CD14-positive monocyte (primary cell): ENCODE results near the gene ABLIM3. TPM values are rescaled to one million over a fixed set of nuclear protein-coding genes. Genes with fewer than 3 reads are reported as not detected.
A peak's percentile ranks its signal among the peaks of the same experiment; 100 is the strongest.

ENCODE experiments used
- DNase-seq, 3 donors: peaks; one replicate each; pipeline ENCODE4 v3.0.0-alpha.2; 2011 to 2022
- H2AFZ ChIP-seq: 2 replicates; pipeline ENCODE4 v1.6.0; 2012; ENCODE audit warnings: mild to moderate bottlenecking, low read depth, low read length, inconsistent platforms; ENCODE audit not compliant: insufficient read depth, poor library complexity, severe bottlenecking
- H3K27ac ChIP-seq, 2 donors: 1 replicate in 1 of 2; 2 replicates in 1 of 2; pipeline ENCODE4 v1.5.1; 2012 to 2013; ENCODE audit warnings: low read length in 2 of 2, control low read depth in 1 of 2, inconsistent platforms in 1 of 2, low read depth in 1 of 2, mild to moderate bottlenecking in 1 of 2
- H3K27me3 ChIP-seq, 2 donors: one replicate each; pipeline versions ENCODE4 v1.6.0 to v1.6.1; 2011 to 2013; ENCODE audit warnings: low read length in 2 of 2; ENCODE audit not compliant: control insufficient read depth in 2 of 2, insufficient read depth in 2 of 2
- H3K36me3 ChIP-seq, 2 donors: replicated peaks in 1 of 2; 1 replicate in 1 of 2; 2 replicates in 1 of 2; pipeline versions ENCODE4 v1.5.1 to v1.6.1; 2012 to 2013; ENCODE audit warnings: low read length in 2 of 2, control low read depth in 1 of 2, inconsistent platforms in 1 of 2, mild to moderate bottlenecking in 1 of 2; ENCODE audit not compliant: insufficient read depth in 2 of 2, control insufficient read depth in 1 of 2
- H3K4me1 ChIP-seq, 2 donors: 1 replicate in 1 of 2; 2 replicates in 1 of 2; pipeline versions ENCODE4 v1.5.1 to v1.6.1; 2012 to 2013; ENCODE audit warnings: low read length in 2 of 2, control low read depth in 1 of 2, inconsistent platforms in 1 of 2, mild to moderate bottlenecking in 1 of 2, moderate library complexity in 1 of 2; ENCODE audit not compliant: insufficient read depth in 2 of 2, control insufficient read depth in 1 of 2
- H3K4me2 ChIP-seq: replicated peaks from 2 replicates; pipeline ENCODE3; 2012; ENCODE audit warnings: low read length, moderate library complexity, mild to moderate bottlenecking; ENCODE audit not compliant: poor library complexity, severe bottlenecking; ENCODE audit errors: extremely low read depth
- H3K4me3 ChIP-seq, 3 experiments: fragments of 200-600 bp in 1 of 3; sonication (generic) in 1 of 3; replicated peaks in 1 of 3; 1 replicate in 2 of 3; 2 replicates in 1 of 3; pipeline ENCODE4 v1.5.1; 2011 to 2013; ENCODE audit warnings: low read length in 3 of 3, mild to moderate bottlenecking in 3 of 3, control low read depth in 2 of 3, low read depth in 2 of 3, inconsistent platforms in 1 of 3, moderate library complexity in 1 of 3
- H3K79me2 ChIP-seq: 2 replicates; pipeline ENCODE4 v1.6.0; 2012; ENCODE audit warnings: mild to moderate bottlenecking, control low read depth, inconsistent platforms, low read length, moderate library complexity; ENCODE audit not compliant: insufficient read depth
- H3K9ac ChIP-seq: 2 replicates; pipeline ENCODE4 v1.6.0; 2017; ENCODE audit warnings: low read length, mild to moderate bottlenecking; ENCODE audit not compliant: insufficient read depth, poor library complexity, severe bottlenecking
- H3K9me3 ChIP-seq, 2 donors: replicated peaks in 1 of 2; 1 replicate in 1 of 2; 2 replicates in 1 of 2; pipeline versions ENCODE4 v1.5.1 to v1.6.1; 2012 to 2013; ENCODE audit warnings: low read length in 2 of 2, control low read depth in 1 of 2; ENCODE audit not compliant: control insufficient read depth in 1 of 2, insufficient read depth in 1 of 2
- H4K20me1 ChIP-seq: 2 replicates; pipeline ENCODE4 v1.6.0; 2012; ENCODE audit warnings: mild to moderate bottlenecking, low read length, control low read depth, moderate library complexity; ENCODE audit not compliant: insufficient read depth
- H3K27ac Mint-ChIP-seq, 7 donors: one replicate each; pipeline ENCODE4 v1.8.0; 2020; ENCODE audit warnings: mild to moderate bottlenecking in 7 of 7, mixed read lengths in 7 of 7, moderate library complexity in 6 of 7, inconsistent platforms in 2 of 7
- H3K27me3 Mint-ChIP-seq, 3 donors: one replicate each; pipeline ENCODE4 v1.8.0; 2021 to 2022; ENCODE audit warnings: low read depth in 3 of 3, mild to moderate bottlenecking in 3 of 3, mixed read lengths in 3 of 3, moderate library complexity in 3 of 3, inconsistent platforms in 1 of 3
- H3K36me3 Mint-ChIP-seq, 2 donors: one replicate each; pipeline ENCODE4 v1.8.0; 2020; ENCODE audit warnings: mixed read lengths in 2 of 2, inconsistent platforms in 1 of 2, mild to moderate bottlenecking in 1 of 2
- H3K4me1 Mint-ChIP-seq: one replicate; pipeline ENCODE4 v1.8.0; 2020; ENCODE audit warnings: mild to moderate bottlenecking, mixed read lengths
- H3K4me3 Mint-ChIP-seq, 2 donors: one replicate each; pipeline ENCODE4 v1.8.0; 2020; ENCODE audit warnings: mild to moderate bottlenecking in 2 of 2, mixed read lengths in 2 of 2, moderate library complexity in 1 of 2
- H3K9me3 Mint-ChIP-seq, 7 donors: one replicate each; pipeline ENCODE4 v1.8.0; 2020 to 2022; ENCODE audit warnings: mixed read lengths in 7 of 7, mild to moderate bottlenecking in 6 of 7, moderate library complexity in 6 of 7, inconsistent platforms in 2 of 7
- WGBS: methylation state at CpG from one replicate; pipeline ENCODE4 v1.1.5; 2013; ENCODE audit warnings: missing lambda C conversion rate; ENCODE audit not compliant: insufficient coverage; 5-methylcytosine and 5-hydroxymethylcytosine counted together
- intact Hi-C, 2 donors: fragments of 100-400 bp; cut with micrococcal nuclease; formaldehyde crosslinking; loops; one replicate each; pipeline versions ENCODE4 v1.15.0 to v1.15.1; 2023
- polyA plus RNA-seq, 3 donors: library from polyadenylated mRNA; depleted of rRNA in 1 of 3; unstranded in 2 of 3; stranded (reverse) in 1 of 3; fragments of 300-500 nt in 2 of 3; fragments of >200 nt in 1 of 3; fragmentation: Illumina TruSeq in 2 of 3; gene quantifications; 1 replicate in 2 of 3; 2 replicates in 1 of 3; pipeline ENCODE4 v1.2.3, GENCODE V29; 2012 to 2021
- TF ChIP-seq, protein P1 (sequence below): fragments of 200-600 bp; IDR thresholded peaks from one replicate; pipeline ENCODE4 v1.8.0; 2022; ENCODE audit warnings: antibody characterized with exemption, mild to moderate bottlenecking

The ABLIM3 gene
- polyA plus RNA-seq, 3 donors, result 0.22 to 0.74 TPM; not detected in 1

DNA sequence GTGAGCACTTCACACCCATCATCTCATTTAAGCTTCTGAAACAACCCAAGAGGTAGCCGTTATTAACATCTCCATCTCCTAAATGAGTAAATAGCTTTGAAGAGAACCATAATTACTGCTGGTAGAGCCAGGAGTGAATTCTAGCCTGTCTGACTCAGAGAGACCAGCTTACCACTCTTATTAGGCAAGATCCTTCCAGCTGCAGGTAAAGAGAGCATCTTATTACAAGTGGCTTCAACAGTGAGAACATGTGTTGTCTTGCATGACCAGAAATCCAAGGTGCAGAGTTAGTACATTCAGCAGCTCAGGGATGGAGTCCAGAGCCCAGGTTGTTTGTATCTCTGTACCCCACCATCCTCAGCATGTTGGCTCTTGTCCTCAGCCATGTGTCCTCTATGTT, 119.5 kb downstream of the ABLIM3 start:
- Histone ChIP-seq H2AFZ (no peak overlapping the region), H3K36me3 (no peaks in the 10 kb centered on the region), H3K9me3 (no peaks in the 10 kb centered on the region), H3K9ac (no peak overlapping the region), H3K79me2 (no peaks in the 10 kb centered on the region), H4K20me1 (no peaks in the 10 kb centered on the region), H3K4me3 (no peak overlapping the region), H3K4me2 (no peak overlapping the region), H3K27ac (no peak overlapping the region), H3K4me1 (peaks cover 7 to 12% of the 10 kb centered on the region in 2 donors), H3K27me3 (no peaks in the 10 kb centered on the region)
- peaks cover 16% of the 10 kb centered on the region for H3K4me1 Mint-ChIP-seq
- TF ChIP-seq, protein P1, sequence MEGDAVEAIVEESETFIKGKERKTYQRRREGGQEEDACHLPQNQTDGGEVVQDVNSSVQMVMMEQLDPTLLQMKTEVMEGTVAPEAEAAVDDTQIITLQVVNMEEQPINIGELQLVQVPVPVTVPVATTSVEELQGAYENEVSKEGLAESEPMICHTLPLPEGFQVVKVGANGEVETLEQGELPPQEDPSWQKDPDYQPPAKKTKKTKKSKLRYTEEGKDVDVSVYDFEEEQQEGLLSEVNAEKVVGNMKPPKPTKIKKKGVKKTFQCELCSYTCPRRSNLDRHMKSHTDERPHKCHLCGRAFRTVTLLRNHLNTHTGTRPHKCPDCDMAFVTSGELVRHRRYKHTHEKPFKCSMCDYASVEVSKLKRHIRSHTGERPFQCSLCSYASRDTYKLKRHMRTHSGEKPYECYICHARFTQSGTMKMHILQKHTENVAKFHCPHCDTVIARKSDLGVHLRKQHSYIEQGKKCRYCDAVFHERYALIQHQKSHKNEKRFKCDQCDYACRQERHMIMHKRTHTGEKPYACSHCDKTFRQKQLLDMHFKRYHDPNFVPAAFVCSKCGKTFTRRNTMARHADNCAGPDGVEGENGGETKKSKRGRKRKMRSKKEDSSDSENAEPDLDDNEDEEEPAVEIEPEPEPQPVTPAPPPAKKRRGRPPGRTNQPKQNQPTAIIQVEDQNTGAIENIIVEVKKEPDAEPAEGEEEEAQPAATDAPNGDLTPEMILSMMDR, result no peak
- intact Hi-C loops, result no loop called here
- no peaks in the 10 kb centered on the region for H3K9me3 Mint-ChIP-seq
- no CpG with 5 or more reads among the region's 1 CpG for WGBS
- H3K27ac Mint-ChIP-seq, result peak overlapping the region in 1 of 7 donors; percentile 50
- H3K36me3 Mint-ChIP-seq, result no peaks in the 10 kb centered on the region
- DNase-seq, result no peak
- peaks cover 2 to 9% (median 4%) of the 10 kb centered on the region in 3 donors for H3K27me3 Mint-ChIP-seq
- H3K4me3 Mint-ChIP-seq, result no peak overlapping the region

DNA sequence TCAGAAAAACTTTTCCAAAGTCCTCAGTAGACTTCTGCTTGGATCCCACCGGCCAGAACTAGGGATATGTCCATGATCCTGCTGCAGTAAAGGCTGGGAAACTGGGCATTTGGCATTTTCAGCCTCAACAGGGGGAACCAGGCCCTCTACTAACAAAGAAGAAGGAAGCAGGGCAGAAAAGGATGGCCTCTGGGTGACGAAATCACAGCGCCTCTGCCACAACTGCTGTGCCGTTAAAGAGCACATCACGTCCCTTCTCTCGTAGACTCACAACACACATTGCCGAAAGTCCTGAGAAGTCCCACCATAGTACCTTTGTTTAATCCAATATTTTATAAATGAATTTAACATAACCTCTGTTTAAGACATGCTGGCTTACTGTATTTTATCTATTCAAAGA, 120.0 kb downstream of the ABLIM3 start:
- H3K9ac ChIP-seq, result no peak overlapping the region
- H3K79me2 ChIP-seq, result no peaks in the 10 kb centered on the region
- WGBS, result 23% methylated on average over 5 of the region's 7 CpGs
- peaks cover 2 to 9% (median 2%) of the 10 kb centered on the region in 3 donors for H3K27me3 Mint-ChIP-seq
- no peaks in the 10 kb centered on the region for H4K20me1 ChIP-seq
- H3K27me3 ChIP-seq, result no peaks in the 10 kb centered on the region
- peak overlapping the region in 1 of 2 donors; percentile 48 for H3K4me3 Mint-ChIP-seq
- peaks cover 19% of the 10 kb centered on the region for H3K4me1 Mint-ChIP-seq
- DNase-seq, result peak in 2 of 3 donors; percentile 13 to 23
- H3K9me3 ChIP-seq, result no peaks in the 10 kb centered on the region
- no peaks in the 10 kb centered on the region for H3K9me3 Mint-ChIP-seq
- H3K4me2 ChIP-seq, result peak overlapping the region; percentile 46
- H3K36me3 Mint-ChIP-seq, result no peaks in the 10 kb centered on the region
- H2AFZ ChIP-seq, result peak overlapping the region; percentile 46
- H3K27ac Mint-ChIP-seq, result peak overlapping the region in 1 of 7 donors; percentile 50
- no peak overlapping the region for H3K27ac ChIP-seq
- intact Hi-C loops, result no loop called here
- H3K4me3 ChIP-seq, result no peak overlapping the region
- H3K36me3 ChIP-seq, result no peaks in the 10 kb centered on the region
- peaks cover 7 to 12% of the 10 kb centered on the region in 2 donors for H3K4me1 ChIP-seq
- TF ChIP-seq, protein P1, result no peak
